ENCODE results near the gene RIPOR3. TPM values are rescaled to one million over a fixed set of nuclear protein-coding genes. Genes with fewer than 3 reads are reported as not detected.
"Not testable (repeated sequence)": the region's sequence is repeated elsewhere in the genome, so short reads cannot be mapped to it uniquely, and the experiment has no call there.

Gene RIPOR3
- polyA plus RNA-seq, 1 experiment: 11.5 TPM

DNA sequence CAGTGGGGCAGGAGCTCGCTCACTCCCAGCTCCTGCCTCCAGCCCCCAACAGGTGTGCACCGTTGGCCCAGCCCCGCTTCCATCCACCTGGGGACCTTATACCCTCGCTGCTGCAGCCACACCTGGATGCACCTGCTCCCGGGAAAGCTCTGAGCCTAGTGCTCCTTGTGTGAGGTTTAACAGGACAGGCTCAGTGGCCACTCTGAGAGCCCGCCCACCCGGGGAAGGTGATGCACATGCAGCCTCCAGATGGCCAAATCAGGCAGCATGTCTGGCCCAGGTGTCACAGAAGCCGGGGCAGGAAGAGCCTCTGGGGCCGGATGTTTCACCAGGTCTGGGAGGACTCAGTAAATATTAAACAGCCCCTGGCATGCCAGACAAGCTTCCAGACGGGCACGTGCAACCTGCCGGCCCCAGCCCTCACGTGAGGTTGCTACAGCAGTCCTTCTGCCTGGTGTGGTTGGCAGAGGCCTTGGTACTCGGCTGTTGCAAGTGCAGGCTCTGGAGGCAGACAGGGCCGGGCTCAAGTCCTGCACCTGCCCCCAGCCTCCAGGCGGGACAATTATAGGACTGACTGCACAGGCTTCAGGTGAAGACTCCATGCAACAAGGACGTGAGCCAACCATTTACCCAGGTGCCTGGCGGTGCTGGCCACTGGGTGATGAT, 66.9 kb downstream of the RIPOR3 start:
- POLR2A ChIA-PET: no interaction called here

DNA sequence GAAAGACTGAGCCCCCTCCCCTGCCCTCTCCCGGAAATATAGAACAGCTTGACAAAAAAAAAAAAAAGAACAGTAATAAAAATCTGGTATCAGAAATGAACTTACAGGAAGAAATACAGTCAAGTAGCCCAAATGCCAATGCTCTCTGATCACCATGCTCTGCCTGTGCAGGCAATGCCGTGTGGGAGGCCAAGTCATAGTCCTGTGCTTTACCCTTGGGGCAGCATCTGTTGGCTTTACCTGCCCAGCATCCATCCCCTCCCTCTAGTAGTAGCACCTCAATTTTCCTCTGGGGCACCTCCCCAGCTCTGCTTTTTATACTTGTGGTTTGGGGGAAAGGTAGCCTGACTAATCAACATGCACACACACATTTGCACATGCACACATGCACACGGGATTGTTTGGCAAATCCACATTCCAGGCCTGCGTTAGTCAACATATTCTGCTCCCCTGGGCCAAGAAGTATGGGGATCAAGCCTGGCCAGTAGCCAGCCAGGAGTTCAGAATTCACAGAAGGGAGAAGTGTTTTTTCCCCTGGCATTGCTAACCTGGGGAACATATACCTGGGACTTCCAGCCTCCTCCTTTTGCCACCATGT, 70.2 kb downstream of the RIPOR3 start:
- no peak overlapping the region for H3K27ac ChIP-seq (ENCODE audit: low read depth, low read length)
- TF ChIP-seq, protein P1, sequence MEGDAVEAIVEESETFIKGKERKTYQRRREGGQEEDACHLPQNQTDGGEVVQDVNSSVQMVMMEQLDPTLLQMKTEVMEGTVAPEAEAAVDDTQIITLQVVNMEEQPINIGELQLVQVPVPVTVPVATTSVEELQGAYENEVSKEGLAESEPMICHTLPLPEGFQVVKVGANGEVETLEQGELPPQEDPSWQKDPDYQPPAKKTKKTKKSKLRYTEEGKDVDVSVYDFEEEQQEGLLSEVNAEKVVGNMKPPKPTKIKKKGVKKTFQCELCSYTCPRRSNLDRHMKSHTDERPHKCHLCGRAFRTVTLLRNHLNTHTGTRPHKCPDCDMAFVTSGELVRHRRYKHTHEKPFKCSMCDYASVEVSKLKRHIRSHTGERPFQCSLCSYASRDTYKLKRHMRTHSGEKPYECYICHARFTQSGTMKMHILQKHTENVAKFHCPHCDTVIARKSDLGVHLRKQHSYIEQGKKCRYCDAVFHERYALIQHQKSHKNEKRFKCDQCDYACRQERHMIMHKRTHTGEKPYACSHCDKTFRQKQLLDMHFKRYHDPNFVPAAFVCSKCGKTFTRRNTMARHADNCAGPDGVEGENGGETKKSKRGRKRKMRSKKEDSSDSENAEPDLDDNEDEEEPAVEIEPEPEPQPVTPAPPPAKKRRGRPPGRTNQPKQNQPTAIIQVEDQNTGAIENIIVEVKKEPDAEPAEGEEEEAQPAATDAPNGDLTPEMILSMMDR (IDR thresholded peaks at IDR 0.05; ENCODE audit: low read depth, low read length): no peak
- ChIA-PET POLR2A (interaction anchor here (0.6 to 0.7 kb wide), 2 partner anchors 66 to 108 kb away, joined by 3 read pairs; no protein-coding TSS in a partner anchor), CTCF (interaction anchor here (1.2 kb wide), 1 partner anchor 128 kb away, joined by 3 read pairs; no protein-coding TSS in a partner anchor)
- H3K4me3 ChIP-seq (ENCODE audit: low read depth, low read length): no peak overlapping the region
- peaks cover 13% of the 10 kb centered on the region for H3K9me3 ChIP-seq (ENCODE audit: control insufficient read depth, insufficient read depth, low read length)
- no peak for DNase-seq (ENCODE audit: low read depth, low spot score)
- no peaks in the 10 kb centered on the region for H3K27me3 ChIP-seq (ENCODE audit: control insufficient read depth, insufficient read depth, low read length)

More for the DNA sequence above, 66.9 kb downstream of the RIPOR3 start:
- H3K9me3 ChIP-seq (ENCODE audit: control insufficient read depth, insufficient read depth, low read length): peaks cover 13% of the 10 kb centered on the region
- H3K4me3 ChIP-seq (ENCODE audit: low read depth, low read length): no peak overlapping the region
- no peaks in the 10 kb centered on the region for H3K27me3 ChIP-seq (ENCODE audit: control insufficient read depth, insufficient read depth, low read length)
- H3K27ac ChIP-seq (ENCODE audit: low read depth, low read length): no peak overlapping the region
- DNase-seq (ENCODE audit: low read depth, low spot score): no peak
- TF ChIP-seq, protein P1 (IDR thresholded peaks at IDR 0.05; ENCODE audit: low read depth, low read length): no peak
- CTCF ChIA-PET: interaction anchor here (2.7 to 5.1 kb wide), 3 partner anchors 11 to 124 kb away, joined by 16 to 64 read pairs (median 30); no protein-coding TSS in a partner anchor

DNA sequence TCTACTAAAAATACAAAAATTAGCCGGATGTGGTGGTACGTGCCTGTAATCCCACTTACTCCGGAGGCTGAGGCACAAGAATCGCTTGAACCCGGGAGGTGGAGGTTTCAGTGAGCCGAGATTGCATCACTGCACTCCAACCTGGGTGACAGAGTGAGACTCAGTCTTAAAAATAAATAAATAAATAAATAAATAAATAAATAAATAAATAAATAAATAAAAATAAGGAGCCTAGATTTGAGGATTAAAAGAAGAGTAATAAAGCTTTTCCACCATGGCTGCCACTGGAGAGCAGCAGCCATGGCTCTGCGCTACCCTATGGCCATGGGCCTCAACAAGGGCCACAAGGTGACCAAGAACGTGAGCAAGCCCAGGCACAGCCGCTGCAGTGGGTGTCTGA, 70.9 kb downstream of the RIPOR3 start:
- peaks cover 13% of the 10 kb centered on the region for H3K9me3 ChIP-seq (ENCODE audit: control insufficient read depth, insufficient read depth, low read length)
- CTCF ChIA-PET; DNase-seq (ENCODE audit: low read depth, low spot score); H3K27ac ChIP-seq (ENCODE audit: low read depth, low read length); H3K27me3 ChIP-seq (ENCODE audit: control insufficient read depth, insufficient read depth, low read length); H3K4me3 ChIP-seq (ENCODE audit: low read depth, low read length): not testable (repeated sequence)
- POLR2A ChIA-PET: interaction anchor here (0.6 kb wide), 1 partner anchor 67 kb away, joined by 3 read pairs; no protein-coding TSS in a partner anchor

DNA sequence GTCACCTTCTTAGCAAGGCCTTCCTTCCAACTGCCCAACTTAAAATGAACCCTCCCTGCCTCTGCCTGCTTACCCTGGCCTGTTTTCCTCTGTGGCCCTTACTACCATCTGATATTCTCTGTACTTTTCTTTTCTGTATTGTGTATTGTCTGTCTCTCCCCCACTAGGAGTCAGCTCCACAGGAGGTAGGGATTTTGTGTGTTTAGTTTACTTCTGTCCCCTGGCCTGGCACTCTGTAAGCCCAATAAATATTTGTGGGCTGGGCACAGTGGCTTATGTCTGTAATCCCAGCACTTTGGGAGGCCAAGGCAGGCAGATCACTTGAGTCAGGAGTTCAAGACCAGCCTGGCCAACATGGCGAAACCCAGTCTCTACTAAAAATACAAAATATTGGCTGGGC, 72.8 kb downstream of the RIPOR3 start:
- no peaks in the 10 kb centered on the region for H3K27me3 ChIP-seq (ENCODE audit: control insufficient read depth, insufficient read depth, low read length)
- DNase-seq (ENCODE audit: low read depth, low spot score): no peak
- no peak overlapping the region for H3K4me3 ChIP-seq (ENCODE audit: low read depth, low read length)
- H3K27ac ChIP-seq (ENCODE audit: low read depth, low read length): no peak overlapping the region
- CTCF ChIA-PET: interaction anchor here (0.7 to 1.6 kb wide), 4 partner anchors 95 to 245 kb away, joined by 3 to 6 read pairs (median 4); no protein-coding TSS in a partner anchor
- POLR2A ChIA-PET: no interaction called here
- TF ChIP-seq, protein P1 (IDR thresholded peaks at IDR 0.05; ENCODE audit: low read depth, low read length): no peak
- peaks cover 13% of the 10 kb centered on the region for H3K9me3 ChIP-seq (ENCODE audit: control insufficient read depth, insufficient read depth, low read length)

DNA sequence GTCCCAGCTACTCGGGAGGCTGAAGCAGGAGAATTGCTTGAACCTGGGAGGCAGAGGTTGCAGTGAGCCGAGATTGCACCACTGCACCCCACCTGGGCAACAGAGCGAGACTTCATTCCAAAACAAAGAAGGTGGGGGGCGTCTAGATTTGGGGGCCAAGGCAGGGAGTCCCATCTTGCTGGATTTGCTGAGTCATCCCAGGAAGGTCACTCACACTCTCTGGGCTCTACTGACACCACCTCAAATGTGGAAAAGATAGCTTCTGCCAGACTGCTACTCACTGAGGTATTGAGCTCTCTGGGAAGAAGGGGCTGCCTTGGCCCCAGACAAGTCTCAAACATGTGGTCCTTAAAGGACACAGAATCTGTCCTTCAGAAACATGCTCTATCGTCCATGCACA, 74.3 kb downstream of the RIPOR3 start:
- TF ChIP-seq, protein P1 (IDR thresholded peaks at IDR 0.05; ENCODE audit: low read depth, low read length): no peak
- peaks cover 13% of the 10 kb centered on the region for H3K9me3 ChIP-seq (ENCODE audit: control insufficient read depth, insufficient read depth, low read length)
- H3K27ac ChIP-seq (ENCODE audit: low read depth, low read length): no peak overlapping the region
- H3K27me3 ChIP-seq (ENCODE audit: control insufficient read depth, insufficient read depth, low read length): no peaks in the 10 kb centered on the region
- CTCF ChIA-PET: interaction anchor here (0.7 kb wide), 1 partner anchor 19 kb away, joined by 5 read pairs; no protein-coding TSS in a partner anchor
- no peak overlapping the region for H3K4me3 ChIP-seq (ENCODE audit: low read depth, low read length)
- POLR2A ChIA-PET: no interaction called here
- DNase-seq (ENCODE audit: low read depth, low spot score): no peak

Data from AG04450 (cell line).